Measurements from ENCODE around the gene DERL2. TPM values are rescaled to one million over a fixed set of nuclear protein-coding genes. Genes with fewer than 3 reads are reported as not detected.

Gene DERL2
- total and polyA plus RNA-seq, 2 experiments from 2014 or later, result 65.0 to 113 TPM

DNA sequence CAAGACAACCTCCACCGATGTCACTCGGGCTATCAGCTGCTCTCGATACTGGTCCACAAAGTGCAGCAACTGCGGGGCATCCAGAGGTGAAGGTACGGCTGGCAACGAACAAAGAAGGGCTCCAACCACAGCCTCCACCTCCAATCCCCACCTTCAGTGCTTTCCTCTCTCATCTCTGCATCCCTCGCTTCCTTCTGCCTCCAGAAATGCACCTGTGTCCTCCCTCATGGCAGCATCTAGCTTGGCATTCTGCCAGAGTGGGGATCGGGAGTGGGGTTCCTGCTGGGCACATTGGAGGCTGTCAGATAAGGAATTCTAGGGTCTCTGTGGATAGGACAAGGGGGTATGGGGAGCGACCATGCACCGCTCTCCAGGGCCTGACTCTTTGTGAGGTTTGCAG is 29.0 kb upstream of the DERL2 start:
- DNase-seq (ENCODE audit: low spot score) (no peak), ATAC-seq (no peak)
- Mint-ChIP-seq H3K27me3 (ENCODE audit: insufficient read depth, low read depth, poor library complexity) (peaks cover 3% of the 10 kb centered on the region), H3K9me3 (no peaks in the 10 kb centered on the region), H3K4me1 (peaks cover 5% of the 10 kb centered on the region), H3K36me3 (ENCODE audit: low read depth) (no peaks in the 10 kb centered on the region), H3K27ac (no peak overlapping the region), H3K4me3 (no peak overlapping the region)
- H3F3A ChIP-seq (replicated peaks; ENCODE audit: low read depth), result no peaks in the 10 kb centered on the region
- H3K79me2 ChIP-seq (replicated peaks; ENCODE audit: insufficient read depth), result no peaks in the 10 kb centered on the region
- no peak overlapping the region for H3K27ac ChIP-seq (ENCODE audit: low read depth)
- no peaks in the 10 kb centered on the region for H4K20me1 ChIP-seq (replicated peaks; ENCODE audit: insufficient read depth)
- H3K27me3 ChIP-seq (ENCODE audit: insufficient read depth), result no peaks in the 10 kb centered on the region
- H3K4me1 ChIP-seq (ENCODE audit: insufficient read depth), result peaks cover 4% of the 10 kb centered on the region
- H3K9me2 ChIP-seq (ENCODE audit: insufficient read depth), result 0 out of 2 replicates have a peak, but pooled peaks cover 3% of the 10 kb centered on the region
- H3K4me2 ChIP-seq, result no peak overlapping the region
- H3K4me3 ChIP-seq, result no peak overlapping the region
- H2AFZ ChIP-seq, result no peak overlapping the region
- TF ChIP-seq JUNB (IDR thresholded peaks at IDR 0.05; ENCODE audit: unreplicated experiment) (no peak), ZNF331 (CRISPR knock-in tag; IDR thresholded peaks at IDR 0.05; ENCODE audit: low read depth) (no peak), CTCF (conservative IDR thresholded peaks at IDR 0.05; ENCODE audit: low read depth in 2 of 2) (no peak), NANOG (IDR thresholded peaks at IDR 0.05; ENCODE audit: borderline replicate concordance) (no peak), ZNF462 (CRISPR knock-in tag; IDR thresholded peaks at IDR 0.05) (no peak), POLR2AphosphoS5 (IDR thresholded peaks at IDR 0.05; ENCODE audit: low read depth) (no peak)
- no peaks in the 10 kb centered on the region for H3K36me3 ChIP-seq (ENCODE audit: insufficient read depth)

Measured in GM23338 (cell line).